HCT116 (cell line): ENCODE measurements around the gene HHAT.

Experiments
- CEBPB ChIP-seq: IDR thresholded peaks from 2 replicates; pipeline ENCODE4 v1.6.1; 2012; ENCODE audit warnings: low read depth
- CTCF ChIP-seq, 3 experiments: fragments of 200-600 bp in 1 of 3; sonication (generic) in 1 of 3; IDR thresholded peaks in 2 of 3; conservative IDR thresholded peaks in 1 of 3; 2 replicates each; pipeline ENCODE4 v1.5.1; 2012 to 2017; ENCODE audit warnings: low read depth in 2 of 3, low read length in 2 of 3, antibody characterized with exemption in 1 of 3, borderline replicate concordance in 1 of 3, control low read depth in 1 of 3, mild to moderate bottlenecking in 1 of 3, mixed read lengths in 1 of 3, mixed run types in 1 of 3, moderate library complexity in 1 of 3; ENCODE audit not compliant: insufficient read depth in 1 of 3
- ELF1 ChIP-seq: IDR thresholded peaks from 2 replicates; pipeline ENCODE4 v1.6.1; 2012; ENCODE audit warnings: low read depth, borderline replicate concordance
- EZH2 ChIP-seq: fragments of 200-600 bp; sonication (generic); IDR thresholded peaks from 2 replicates; pipeline ENCODE4 v1.6.1; 2017; ENCODE audit warnings: antibody characterized with exemption, mixed run types
- EZH2phosphoT487 ChIP-seq: fragments of 200-600 bp; IDR thresholded peaks from 2 replicates; pipeline ENCODE4 v1.6.1; 2018; ENCODE audit warnings: antibody characterized with exemption, borderline replicate concordance
- POLR2A ChIP-seq: IDR thresholded peaks from 2 replicates; pipeline ENCODE4 v1.7.0; 2011; ENCODE audit warnings: borderline replicate concordance; ENCODE audit not compliant: insufficient read depth, insufficient read length; ENCODE audit errors: extremely low read depth
- POLR2AphosphoS5 ChIP-seq: IDR thresholded peaks from 2 replicates; pipeline ENCODE4 v1.6.1; 2011; ENCODE audit warnings: mild to moderate bottlenecking, low read depth, low read length, moderate library complexity
- RAD21 ChIP-seq: IDR thresholded peaks from 2 replicates; pipeline ENCODE4 v1.6.1; 2012; ENCODE audit warnings: low read depth, mild to moderate bottlenecking
- REST ChIP-seq: IDR thresholded peaks from 2 replicates; pipeline ENCODE4 v1.6.1; 2012; ENCODE audit warnings: low read depth
- SP1 ChIP-seq: IDR thresholded peaks from 2 replicates; pipeline ENCODE4 v1.6.1; 2012; ENCODE audit warnings: low read depth
- YY1 ChIP-seq: IDR thresholded peaks from 2 replicates; pipeline ENCODE4 v1.6.1; 2011; ENCODE audit warnings: low read length, low read depth, moderate library complexity, mild to moderate bottlenecking; ENCODE audit not compliant: insufficient replicate concordance; ENCODE audit errors: extremely low read depth
- ZBTB33 ChIP-seq: IDR thresholded peaks from 2 replicates; pipeline ENCODE4 v1.6.1; 2011; ENCODE audit warnings: mild to moderate bottlenecking, low read length, moderate library complexity; ENCODE audit not compliant: insufficient replicate concordance; ENCODE audit errors: extremely low read depth
- ZFX ChIP-seq: fragments of 450-650 bp; IDR thresholded peaks from 2 replicates; pipeline ENCODE4 v1.6.1; 2017
- TF ChIP-seq, protein P1 (sequence below): IDR thresholded peaks from 2 replicates; pipeline ENCODE4 v1.6.1; 2012

GRCh38 chr1:210292231-210292871, 36.4 kb upstream of the HHAT start:
- peak in 2 of 3 experiments; percentile 4 to 33; a peak in 2 of 6 replicates for TF ChIP-seq CTCF (IDR thresholded peaks at IDR 0.05 in 2 of 3, conservative IDR thresholded peaks at IDR 0.05 in 1 of 3; ENCODE audit: borderline replicate concordance in 1 of 3, insufficient read depth in 1 of 3, low read depth in 2 of 3, low read length in 2 of 3)
- TF ChIP-seq, protein P1, sequence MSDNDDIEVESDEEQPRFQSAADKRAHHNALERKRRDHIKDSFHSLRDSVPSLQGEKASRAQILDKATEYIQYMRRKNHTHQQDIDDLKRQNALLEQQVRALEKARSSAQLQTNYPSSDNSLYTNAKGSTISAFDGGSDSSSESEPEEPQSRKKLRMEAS, result peak; percentile 81
- TF ChIP-seq EZH2phosphoT487, result no peak
- TF ChIP-seq YY1, result peak; percentile 6
- no peak for TF ChIP-seq POLR2A
- TF ChIP-seq REST, result no peak
- TF ChIP-seq ZBTB33, result no peak
- peak; percentile 36; the same call in 1 of the 2 replicates for TF ChIP-seq POLR2AphosphoS5
- TF ChIP-seq SP1, result no peak
- TF ChIP-seq CEBPB, result no peak
- TF ChIP-seq EZH2, result no peak
- TF ChIP-seq ZFX, result no peak; the same call in 1 of the 2 replicates
- no peak for TF ChIP-seq RAD21
- TF ChIP-seq ELF1, result no peak
